Activated effector memory CD4-positive, alpha-beta T cell treated with anti-CD3 and anti-CD28 coated beads, Interleukin-2, amount 50 U/mL, for 16 hours (primary cell): ENCODE data around the gene BTBD17.

Experiments
- DNase-seq: peaks from one replicate; pipeline ENCODE4 v3.0.0-alpha.2; 2020

BTBD17 gene

DNA sequence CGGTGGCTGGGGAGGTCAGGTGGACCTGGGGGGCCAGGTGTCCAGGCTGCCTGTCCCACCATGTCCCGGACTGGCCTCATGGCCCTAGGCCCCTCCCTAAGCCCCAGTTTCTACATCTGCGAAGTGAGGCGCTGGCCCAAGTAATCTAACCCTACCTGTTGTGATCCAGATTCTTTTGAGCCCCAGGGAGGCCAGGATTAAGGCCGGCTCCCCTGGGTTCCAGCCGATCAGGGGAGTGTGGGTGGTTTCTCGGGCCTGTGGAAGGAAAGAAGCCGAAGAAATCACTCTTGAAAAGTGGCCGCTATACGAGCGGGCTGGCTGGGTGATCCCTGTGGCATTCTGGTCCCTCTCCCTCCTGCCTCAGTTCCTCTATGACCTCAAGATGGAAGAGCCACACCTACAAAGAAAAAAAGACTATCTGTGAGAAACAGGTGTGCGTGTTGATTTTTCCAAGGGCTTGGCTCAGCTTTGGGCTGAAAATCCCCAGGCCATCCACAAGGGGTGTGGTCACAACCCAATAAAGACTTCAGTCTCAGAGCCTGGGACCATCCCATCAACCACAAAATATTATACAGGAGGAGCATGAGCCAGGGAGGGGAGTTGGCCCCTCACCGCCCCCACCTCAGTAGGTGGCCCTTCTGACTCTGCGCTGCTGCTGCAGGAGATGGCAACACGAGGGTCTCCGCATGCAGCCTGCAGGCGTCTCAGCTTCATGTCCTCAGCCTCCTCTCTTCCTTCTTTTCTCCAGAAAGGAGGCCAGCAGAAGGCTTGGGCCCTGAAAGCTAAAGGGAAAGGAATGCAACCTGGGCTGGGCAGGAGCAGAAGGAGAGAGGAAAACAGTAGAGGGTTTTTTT lies 25.9 kb upstream of the BTBD17 start:
- no peak for DNase-seq

DNA sequence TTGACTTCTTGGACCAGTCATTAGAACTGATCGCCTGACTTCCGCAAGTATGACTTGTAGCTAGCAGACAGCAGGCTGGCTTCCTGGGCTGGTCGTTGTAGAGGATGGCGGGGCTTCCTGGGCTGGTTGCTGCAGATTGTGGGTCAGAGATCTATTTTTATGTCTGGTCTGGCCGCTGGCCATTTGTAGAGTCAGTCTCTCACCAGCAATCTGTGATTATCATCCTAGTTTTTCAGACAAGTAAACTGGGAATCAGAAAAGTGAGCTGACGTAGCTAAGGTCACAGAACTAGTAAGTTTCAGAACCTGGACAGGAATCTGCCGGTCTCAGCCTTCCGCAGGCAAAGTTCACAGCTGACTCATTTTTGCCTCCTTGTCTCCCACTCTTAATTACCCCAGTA lies 24.7 kb upstream of the BTBD17 start:
- no peak for DNase-seq

DNA sequence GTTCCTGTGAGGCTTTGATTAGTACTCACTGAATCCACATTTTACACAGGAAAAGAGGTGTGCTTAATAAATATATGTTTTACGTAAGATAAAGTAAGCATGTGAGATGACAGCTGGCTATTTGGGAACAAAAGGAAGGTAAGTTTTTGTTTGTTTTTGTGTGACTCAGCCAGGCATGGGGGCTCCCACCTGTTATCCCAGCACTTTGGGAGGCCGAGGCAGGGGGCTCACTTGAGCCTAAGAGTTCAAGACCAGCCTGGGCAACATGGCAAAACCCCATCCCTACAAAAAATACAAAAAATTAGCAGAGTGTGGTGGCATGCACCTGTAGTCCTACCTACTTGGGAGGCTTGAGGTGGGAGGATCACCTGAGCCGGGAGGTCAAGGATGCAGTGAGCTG lies 23.5 kb upstream of the BTBD17 start:
- DNase-seq = no peak

DNA sequence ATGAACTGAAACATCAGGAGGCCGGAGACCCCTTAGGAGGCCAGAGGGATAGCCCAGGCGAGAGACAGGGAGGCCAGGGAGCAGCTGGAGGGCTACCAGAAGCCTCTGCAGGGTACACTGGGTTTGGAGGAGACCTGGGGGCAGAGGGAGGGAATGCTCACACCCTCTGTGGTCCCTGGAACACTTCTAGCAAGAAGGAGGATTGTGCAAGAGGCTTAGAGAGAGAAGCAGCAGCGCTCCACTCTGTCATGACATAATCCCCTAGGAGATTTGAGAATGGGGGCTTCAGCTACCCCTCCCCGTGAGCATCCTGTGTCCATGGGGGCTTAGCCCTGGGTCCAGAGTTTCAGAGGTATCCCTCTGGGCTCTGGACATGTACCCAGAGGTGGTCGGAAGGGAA lies 21.5 kb upstream of the BTBD17 start:
- no peak for DNase-seq

DNA sequence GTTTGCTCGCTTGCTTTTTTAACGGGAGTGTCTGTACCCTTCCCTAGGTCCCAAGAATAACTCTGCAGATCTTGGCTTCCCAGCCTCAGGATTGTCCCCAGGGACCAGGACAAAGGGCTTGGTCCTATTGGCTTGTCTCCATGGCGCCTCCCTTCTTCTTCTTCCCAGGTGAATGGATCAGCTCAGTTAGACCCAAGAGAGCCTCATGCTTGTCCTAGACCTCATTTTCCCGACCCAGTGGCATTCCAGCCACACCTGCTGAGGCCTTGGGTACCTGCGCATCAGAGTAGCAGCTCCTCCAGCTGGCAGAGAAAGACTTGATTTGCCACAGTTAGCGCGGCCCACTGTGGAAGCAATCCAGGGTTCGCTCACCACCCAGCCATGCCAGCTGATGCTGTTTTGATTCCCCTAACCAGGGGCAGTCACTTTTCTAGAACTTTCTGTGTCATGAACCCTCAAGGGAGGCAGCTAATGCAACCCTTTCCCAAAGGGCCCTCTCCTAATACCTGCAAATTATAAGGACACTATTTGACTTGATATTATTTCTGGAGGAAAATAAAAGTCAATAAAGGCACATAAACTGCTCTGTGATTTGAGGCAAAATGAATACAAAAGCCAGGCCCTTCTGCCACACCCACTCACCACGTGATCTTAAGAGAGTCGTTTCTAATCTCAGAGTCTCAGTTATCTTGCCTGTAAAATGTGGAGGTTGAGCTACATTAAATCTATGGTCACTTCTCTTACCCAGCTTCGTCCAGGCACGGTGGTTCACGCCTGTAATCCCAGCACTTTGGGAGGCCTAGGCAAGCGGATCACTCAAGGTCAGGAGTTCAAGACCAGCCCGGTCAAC lies 19.5 kb upstream of the BTBD17 start:
- no peak for DNase-seq

DNA sequence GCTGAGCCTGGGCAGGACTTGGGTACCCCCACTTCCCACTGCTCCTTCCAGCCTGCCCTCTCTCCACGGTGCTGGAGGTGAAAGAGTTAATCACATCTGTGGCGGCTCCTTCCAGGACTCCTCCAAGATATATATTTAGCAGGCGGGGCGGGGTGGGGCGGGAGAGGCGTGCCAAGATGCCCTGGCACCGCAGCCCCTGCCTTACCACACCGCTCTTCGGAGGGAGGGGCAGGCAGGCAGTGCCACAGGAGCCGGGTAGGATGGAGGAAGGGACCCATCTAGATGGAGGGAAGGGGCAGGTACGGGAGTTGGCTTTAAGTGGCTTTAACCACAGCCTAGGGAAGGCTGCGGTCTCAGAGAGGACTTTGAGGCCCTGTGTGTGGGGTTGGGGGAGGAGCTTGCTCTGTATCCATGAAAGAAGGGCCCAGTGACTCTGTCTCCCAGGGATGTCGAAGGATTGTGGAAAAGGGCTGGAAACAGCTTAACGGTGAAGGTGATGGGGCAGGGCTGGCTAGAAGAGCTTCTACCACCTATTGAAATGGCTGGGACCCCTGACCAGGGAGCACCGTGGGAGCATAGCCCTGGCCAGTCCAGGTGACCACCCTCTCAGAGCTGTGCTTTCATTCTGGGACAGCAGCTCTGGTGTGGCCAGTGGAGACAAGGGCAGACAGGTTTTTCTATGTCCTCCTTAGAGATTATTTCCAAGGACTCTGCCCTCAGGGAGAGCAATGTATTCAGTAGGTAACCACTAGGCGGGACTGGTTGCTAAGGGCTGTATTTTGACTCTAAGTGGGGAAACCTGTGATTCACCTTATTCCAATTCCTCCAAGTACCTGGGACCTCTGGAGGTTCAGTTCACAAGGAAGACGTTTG lies 18.7 kb upstream of the BTBD17 start:
- no peak for DNase-seq

DNA sequence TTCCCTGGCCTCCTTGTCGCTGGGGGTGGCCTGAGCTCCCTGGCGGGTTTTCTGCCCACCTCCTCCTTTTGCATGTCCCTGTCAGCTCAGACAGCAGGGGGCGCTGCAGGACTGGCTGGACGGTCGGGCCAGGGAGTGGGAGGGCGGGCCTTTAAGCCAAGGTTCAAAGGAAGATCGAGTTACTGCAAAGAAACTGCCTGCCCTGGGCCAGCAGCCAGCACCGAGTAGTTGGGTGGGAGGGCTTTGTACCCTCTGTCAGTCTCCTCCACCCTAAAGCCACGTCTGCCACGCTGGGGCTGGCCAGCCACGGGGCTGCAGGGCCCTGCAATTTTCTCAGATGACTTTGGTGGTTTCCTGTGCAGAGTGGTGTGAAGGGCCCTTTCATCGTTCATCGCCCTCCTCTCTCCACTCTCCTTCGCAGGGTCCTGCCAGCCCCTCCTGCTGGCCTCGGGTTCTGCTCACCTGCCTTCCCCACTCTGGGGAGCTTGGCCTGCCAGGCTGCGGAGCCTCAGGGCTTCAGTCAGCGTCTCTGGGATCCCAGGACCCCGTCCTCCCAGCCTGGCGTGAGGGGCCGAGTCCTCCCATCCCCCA lies 17.9 kb upstream of the BTBD17 start:
- DNase-seq = peak; percentile 97

DNA sequence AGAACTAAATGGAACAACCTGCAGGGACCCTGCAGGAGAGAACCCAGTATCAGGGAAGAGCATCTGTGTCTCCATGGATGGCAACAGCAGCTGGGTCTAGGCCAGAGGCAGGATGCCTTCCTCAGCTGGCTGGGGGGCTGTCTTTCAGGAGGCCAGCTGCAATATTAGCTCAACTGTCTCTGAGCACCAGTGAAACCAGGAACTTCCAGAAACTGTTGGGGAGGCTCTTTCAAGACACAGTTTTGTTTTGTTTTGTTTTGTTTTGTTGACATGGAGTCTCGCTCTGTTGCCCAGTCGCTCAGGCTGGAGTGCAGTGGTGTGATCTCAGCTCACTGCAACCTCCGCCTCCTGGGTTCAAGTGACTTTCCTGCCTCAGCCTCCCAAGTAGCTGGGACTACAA lies 13.2 kb upstream of the BTBD17 start:
- no peak for DNase-seq

DNA sequence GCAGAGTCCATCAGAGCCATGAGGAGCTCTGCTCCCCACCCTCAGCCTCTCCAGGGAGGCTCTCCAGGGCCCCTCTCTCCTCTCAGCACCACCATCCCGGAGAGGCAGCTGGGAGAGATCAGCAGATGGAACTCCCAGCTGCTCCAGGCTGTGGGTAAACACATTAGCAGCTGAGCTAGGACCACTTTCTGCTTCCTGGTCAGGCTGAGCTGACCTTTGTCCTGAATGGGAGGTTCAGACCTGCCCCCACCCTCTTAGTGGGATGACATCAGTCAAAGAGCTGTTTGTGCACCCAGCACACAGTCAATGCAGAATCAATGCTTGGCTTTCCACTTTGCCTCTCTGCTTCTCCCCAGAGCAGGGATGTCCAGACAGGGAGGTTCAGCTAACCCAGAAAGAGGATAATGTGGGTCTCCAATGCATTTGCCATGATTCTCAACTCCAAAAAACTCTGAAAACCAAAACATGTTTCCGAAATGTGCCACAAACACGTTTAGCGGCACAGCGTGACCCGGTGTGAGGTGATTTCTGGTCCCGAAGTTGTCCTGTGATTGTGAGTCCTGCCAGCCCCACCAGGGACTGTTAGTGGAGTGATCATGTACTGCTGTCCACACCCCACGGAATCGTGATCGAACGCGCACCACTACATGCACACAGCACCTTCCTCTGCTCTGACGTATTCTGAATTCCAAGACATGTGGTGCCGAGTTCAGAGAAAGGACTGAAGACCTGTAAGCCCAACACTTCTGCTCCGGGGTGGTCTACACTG lies 12.4 kb upstream of the BTBD17 start:
- no peak for DNase-seq

DNA sequence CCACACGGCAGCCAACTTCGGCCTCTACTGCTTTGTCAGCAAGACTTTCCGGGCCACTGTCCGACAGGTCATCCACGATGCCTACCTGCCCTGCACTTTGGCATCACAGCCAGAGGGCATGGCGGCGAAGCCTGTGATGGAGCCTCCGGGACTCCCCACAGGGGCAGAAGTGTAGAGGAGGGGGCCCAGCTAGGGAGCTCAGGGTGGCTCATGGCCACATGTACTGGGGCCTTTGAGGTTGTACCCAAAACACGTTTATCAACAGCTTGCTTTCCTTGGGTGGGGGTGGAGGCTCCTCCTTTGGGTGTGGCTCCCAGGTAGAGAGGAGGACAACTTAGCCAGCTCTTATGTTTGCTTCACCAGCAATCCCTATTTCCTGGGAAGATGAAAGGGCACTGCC lies 10.8 kb upstream of the BTBD17 start:
- no peak for DNase-seq

DNA sequence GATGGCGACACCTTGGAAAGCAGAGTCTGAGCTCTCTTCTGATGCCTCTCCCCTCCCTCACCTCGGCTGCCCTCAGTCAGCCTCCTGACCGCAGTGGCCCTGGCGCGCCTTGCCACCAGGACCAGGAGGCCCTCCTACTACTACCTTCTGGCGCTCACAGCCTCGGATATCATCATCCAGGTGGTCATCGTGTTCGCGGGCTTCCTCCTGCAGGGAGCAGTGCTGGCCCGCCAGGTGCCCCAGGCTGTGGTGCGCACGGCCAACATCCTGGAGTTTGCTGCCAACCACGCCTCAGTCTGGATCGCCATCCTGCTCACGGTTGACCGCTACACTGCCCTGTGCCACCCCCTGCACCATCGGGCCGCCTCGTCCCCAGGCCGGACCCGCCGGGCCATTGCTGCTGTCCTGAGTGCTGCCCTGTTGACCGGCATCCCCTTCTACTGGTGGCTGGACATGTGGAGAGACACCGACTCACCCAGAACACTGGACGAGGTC lies 10.0 kb upstream of the BTBD17 start:
- DNase-seq = no peak

DNA sequence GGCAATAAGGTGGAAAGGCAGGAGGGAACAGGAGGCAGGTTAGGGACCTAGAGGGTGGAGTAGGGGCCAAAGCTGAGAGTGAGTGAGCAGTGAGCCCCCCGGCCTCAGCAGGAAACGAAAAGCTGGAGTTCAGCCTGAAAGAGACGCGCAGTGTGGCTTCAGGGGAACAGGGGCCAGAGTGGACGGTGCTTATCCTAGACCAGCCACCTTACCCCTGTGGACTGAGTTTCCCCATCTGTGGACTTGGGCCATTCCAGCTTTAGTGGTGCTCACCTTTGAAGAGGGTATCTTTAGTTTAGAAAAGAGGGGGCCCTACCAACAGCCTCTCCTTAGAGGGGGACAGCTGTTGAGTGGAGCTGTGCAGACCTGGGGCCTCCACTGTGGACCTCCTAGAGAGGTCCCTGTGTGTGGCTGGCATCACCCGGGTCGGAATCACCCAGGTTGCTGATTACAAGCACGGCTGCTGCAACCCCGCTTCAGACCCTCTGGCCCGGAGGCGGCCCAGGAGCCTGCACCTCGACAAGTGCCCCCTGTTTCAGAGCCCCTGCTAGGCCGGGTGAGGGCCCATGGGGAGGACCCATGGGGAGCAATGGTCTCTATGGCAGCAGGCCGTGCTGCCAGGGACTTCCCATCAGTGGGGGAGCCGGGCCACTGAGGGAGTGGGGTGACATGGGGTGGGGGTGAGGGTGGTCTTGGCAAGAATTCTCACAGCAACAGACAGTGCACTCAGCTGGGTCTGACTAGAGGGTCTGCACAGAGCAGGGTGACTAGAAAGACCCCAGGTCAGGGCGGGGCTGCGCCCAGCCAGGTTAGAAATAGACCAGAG lies 8.2 kb upstream of the BTBD17 start:
- no peak for DNase-seq

DNA sequence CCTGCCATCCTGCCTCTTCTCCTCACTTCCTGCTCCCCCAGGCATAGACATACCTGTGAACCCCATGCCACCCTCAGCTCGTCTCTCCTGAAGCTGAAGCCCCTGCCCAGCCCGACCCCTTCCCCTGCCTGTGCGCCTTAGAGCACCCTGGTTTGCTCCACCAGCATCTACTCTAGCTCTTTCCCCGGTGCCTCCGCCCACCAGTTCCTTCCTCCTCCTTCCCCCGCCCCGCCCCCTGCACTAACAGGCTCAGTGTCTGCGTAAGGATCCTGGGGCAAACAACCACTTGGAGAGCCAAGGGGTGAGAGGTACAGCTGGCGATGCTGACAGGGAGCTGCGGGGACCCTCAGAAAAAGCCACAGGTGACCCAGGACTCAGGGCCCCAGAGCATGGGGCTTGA lies 7.6 kb upstream of the BTBD17 start:
- DNase-seq = peak; percentile 85

DNA sequence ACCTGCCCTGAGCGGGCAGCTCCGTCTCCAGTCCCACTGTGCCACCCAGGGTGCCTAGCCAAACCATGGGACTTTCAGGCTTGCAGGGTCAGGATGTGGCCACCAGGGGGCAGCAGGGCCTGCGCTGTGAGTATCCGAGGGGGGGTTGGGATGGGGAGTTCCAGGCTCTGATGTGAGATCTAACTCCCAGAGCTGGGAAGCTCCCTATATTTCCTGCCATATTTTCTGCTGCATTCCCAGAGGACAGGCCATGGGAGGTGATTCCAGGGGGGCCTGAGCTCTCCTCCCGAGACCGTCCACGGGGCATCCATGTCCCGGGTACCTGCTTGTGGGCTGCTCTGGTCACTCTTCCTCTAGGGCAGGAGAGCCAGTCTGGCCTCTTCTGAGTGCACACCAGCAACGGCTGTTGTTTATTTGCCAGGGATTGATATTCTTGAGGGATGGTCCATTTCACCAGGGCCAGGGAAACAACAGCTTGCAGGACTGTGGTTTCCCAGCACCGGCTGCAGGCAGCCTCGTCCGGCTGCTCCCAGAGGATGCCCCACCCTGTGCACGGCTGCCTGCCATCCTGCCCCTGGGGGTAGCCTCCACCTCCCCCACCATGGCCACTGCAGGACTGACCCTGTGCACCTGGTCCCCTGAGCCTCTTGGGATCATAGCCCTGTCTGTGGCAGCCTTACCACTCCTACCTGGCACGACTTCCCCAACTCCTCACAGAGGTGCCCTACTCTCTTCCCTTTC lies 6.8 kb upstream of the BTBD17 start:
- DNase-seq = peak; percentile 91

DNA sequence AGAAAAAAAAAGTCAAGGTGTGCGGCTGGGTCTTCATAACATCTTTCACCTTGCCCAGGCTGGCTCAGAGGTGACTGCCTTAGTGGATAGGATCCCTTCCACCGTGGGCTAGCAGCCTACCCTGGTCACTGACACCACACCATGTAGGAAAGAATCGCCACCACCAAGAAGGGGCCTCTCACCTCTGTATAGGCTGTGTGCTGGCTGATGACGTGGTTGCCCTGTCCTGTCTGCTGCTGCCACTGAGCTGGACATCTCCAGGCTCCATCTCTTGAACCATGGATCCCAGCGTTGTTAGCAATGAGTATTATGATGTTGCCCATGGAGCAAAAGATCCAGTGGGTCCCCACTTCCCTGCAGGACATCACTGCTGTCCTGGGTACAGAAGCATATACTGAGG lies 5.5 kb upstream of the BTBD17 start, which contains the start of gene GPR142:
Gene GPR142, plus strand, starts transcription at position 301 of the 400 bp plus-strand sequence. CDS start 2,035 bp downstream, outside the sequence.
- DNase-seq = no peak

DNA sequence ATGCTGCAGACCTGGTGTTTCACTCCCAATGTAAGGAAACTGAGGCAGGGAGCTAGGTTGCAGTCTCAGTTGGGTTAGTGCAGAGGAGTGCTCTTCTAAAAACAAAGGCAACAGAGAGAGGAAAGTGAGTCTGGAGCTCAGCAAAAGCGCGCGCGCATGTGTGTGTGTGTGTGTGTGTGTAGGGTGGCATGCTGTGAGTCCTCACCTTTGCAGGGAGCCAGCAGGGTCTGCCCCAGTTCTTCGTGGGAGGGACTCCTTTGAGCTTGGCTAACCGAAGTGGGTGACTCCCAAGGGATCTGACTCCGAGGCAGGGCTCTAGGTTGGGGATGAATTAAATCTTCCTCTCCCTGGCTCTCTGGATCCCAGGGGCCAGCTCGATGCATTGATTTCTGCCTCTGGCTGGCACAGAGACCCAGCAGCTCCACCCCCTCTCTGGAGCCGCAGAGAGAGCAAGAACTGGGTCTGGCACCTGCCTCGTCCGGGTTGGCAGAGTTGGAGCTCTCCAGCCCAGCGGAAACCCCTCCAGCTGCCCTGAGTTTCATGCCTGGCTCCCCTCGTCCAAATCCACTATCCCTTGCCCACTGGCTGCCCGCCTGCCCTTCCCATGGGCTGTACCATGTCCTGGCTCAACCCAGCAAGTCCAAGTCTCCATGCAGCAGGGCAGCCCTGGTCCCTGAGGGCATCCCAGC lies 1.3 kb upstream of the BTBD17 start:
- DNase-seq = no peak

DNA sequence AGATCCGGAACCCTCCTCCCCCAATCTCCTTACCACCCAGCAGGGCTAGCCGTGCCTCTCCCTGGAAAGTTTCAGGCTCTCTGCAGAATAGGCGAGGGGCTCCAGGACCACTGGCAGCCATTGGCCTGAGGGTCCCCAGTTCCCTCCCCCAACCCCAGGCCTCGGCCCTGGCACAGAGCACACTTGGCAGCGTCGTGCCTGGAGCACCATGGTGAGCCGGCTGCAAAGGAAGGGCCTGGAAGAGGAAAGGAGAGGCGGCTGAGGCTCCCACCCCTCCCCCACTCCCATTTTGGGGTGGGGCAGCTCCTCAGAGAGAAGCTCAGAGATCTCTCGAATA lies 369 bp upstream of the BTBD17 start:
- DNase-seq = no peak

DNA sequence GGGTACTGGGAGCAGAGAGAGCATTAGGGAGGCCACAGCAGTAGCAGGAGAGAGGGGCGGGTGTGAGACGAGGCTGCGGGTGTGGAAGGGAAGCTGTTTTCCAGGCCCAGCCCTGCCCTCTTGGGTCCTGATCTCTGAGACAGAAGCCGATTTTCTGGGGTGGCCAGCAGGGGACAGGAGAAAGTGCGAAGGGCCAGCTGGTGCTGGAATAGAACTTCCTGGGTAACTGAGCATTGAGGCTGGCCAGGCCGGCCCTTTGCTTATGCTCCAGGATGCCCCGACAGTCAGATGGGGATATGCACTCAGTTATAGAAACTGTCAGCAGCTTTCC lies 804 bp downstream of the BTBD17 start:
- no peak for DNase-seq

DNA sequence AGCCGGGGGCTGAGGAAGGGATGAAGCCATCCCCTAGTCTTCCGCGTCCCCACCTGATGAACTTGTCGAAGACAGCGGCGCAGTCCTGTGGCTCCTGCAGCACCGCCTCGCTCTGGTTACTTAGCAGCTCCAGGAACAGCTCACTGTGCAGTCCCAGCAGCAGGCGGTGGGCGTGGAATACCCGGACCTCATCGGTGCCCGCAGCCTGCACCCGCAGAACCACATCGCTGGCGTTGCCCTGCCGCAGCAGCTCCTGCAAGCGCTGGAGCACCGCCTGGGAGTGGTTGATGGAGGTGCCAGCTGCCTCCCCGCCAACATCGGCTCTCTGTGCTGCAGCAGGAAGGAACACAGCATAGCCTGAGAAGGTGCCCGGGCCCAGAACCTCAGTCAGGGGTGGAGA lies 1.8 kb downstream of the BTBD17 start:
- DNase-seq = no peak

DNA sequence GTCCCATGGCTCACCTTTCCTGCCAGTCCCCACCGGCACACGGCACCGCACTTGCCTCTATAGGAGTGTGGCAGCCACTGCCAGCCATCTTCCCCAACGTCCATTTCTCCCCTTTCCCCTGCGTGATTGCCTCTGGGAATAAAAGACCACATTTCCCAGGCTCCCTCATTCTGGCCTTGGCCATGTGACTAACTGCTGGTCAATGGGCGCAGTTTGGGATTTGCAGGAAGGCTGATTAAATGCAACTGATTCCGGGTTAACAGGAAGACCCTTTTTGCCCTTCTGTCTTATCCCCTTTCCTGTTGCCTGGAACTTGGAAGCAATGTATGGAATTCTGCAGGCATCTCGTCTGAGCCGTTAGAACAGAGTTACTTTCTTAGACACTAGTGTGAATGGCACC lies 3.0 kb downstream of the BTBD17 start:
- no peak for DNase-seq
